HepG2 (cell line): ENCODE data around the gene DNAJB12. TPM values are rescaled to one million over a fixed set of nuclear protein-coding genes. Genes with fewer than 3 reads are reported as not detected.

Experiments
- ARID4A ChIP-seq: sonication (generic); formaldehyde crosslinking; IDR thresholded peaks from 2 replicates; pipeline ENCODE4 v1.5.0; 2020; ENCODE audit warnings: mild to moderate bottlenecking, missing genetic modification reagents, borderline replicate concordance
- ARNTL ChIP-seq: sonication (generic); formaldehyde crosslinking; IDR thresholded peaks from 2 replicates; pipeline ENCODE4 v1.4.0; 2020; ENCODE audit warnings: mild to moderate bottlenecking, missing genetic modification reagents
- ATF5 ChIP-seq: sonication (generic); formaldehyde crosslinking; IDR thresholded peaks from 2 replicates; pipeline ENCODE4 v1.4.0; 2020; ENCODE audit warnings: mild to moderate bottlenecking, low read depth, missing genetic modification reagents
- CCAR2 ChIP-seq: fragments of 200-400 bp; formaldehyde crosslinking; optimal IDR thresholded peaks from 2 replicates; pipeline ENCODE3; 2018; ENCODE audit warnings: low read depth, mild to moderate bottlenecking, low read length, moderate library complexity
- CCDC6 ChIP-seq: sonication (generic); formaldehyde crosslinking; IDR thresholded peaks from 2 replicates; pipeline ENCODE4 v1.8.1; 2022; ENCODE audit warnings: mild to moderate bottlenecking, missing genetic modification reagents, moderate library complexity
- E2F5 ChIP-seq: sonication (generic); formaldehyde crosslinking; conservative IDR thresholded peaks from 2 replicates; pipeline ENCODE4 v1.4.0; 2020; ENCODE audit warnings: missing genetic modification reagents
- KDM2A ChIP-seq: sonication (generic); formaldehyde crosslinking; IDR thresholded peaks from 2 replicates; pipeline ENCODE4 v1.4.0; 2020; ENCODE audit warnings: low read depth, missing genetic modification reagents, borderline replicate concordance
- LCORL ChIP-seq, 2 experiments: fragments of 450-650 bp in 1 of 2; sonication (generic) in 1 of 2; formaldehyde crosslinking in 1 of 2; IDR thresholded peaks; 2 replicates each; pipeline versions ENCODE4 v1.5.0 to v1.6.1; 2017 to 2020; ENCODE audit warnings: antibody characterized with exemption in 1 of 2, missing genetic modification reagents in 1 of 2
- NCOA5 ChIP-seq: sonication (generic); formaldehyde crosslinking; IDR thresholded peaks from 2 replicates; pipeline ENCODE4 v1.4.0; 2020; ENCODE audit warnings: missing genetic modification reagents
- POGK ChIP-seq: sonication (generic); formaldehyde crosslinking; conservative IDR thresholded peaks from 2 replicates; pipeline ENCODE4 v1.8.0; 2022; ENCODE audit warnings: mild to moderate bottlenecking, moderate library complexity, missing genetic modification reagents
- POLR2A ChIP-seq, 2 experiments: IDR thresholded peaks; 2 replicates each; pipeline ENCODE4 v1.6.1; 2011; ENCODE audit warnings: low read depth in 2 of 2, low read length in 2 of 2, mild to moderate bottlenecking in 1 of 2, moderate library complexity in 1 of 2; ENCODE audit not compliant: insufficient read depth in 1 of 2
- SMARCC2 ChIP-seq: fragments of 450-650 bp; IDR thresholded peaks from 2 replicates; pipeline ENCODE4 v1.6.1; 2017; ENCODE audit warnings: antibody characterized with exemption, mild to moderate bottlenecking
- SOX5 ChIP-seq: IDR thresholded peaks from 2 replicates; pipeline ENCODE4 v1.6.1; 2016; ENCODE audit warnings: borderline replicate concordance
- TCF12 ChIP-seq, 2 experiments: fragments of 450-650 bp in 1 of 2; sonication (generic) in 1 of 2; formaldehyde crosslinking in 1 of 2; IDR thresholded peaks; 2 replicates each; pipeline versions ENCODE4 v1.6.1 to v1.8.0; 2017 to 2022; ENCODE audit warnings: antibody characterized with exemption in 1 of 2, mild to moderate bottlenecking in 1 of 2, missing genetic modification reagents in 1 of 2, moderate library complexity in 1 of 2
- ZFP90 ChIP-seq: sonication (generic); formaldehyde crosslinking; IDR thresholded peaks from 2 replicates; pipeline ENCODE4 v1.8.0; 2022; ENCODE audit warnings: missing genetic modification reagents, mild to moderate bottlenecking, inconsistent platforms, borderline replicate concordance
- ZKSCAN8 ChIP-seq: IDR thresholded peaks from 2 replicates; pipeline ENCODE4 v1.6.1; 2016; ENCODE audit warnings: borderline replicate concordance, missing genetic modification reagents, missing compliant biosample characterization
- ZNF225 ChIP-seq: sonication (generic); formaldehyde crosslinking; IDR thresholded peaks from 2 replicates; pipeline ENCODE4 v1.4.0; 2020; ENCODE audit warnings: mild to moderate bottlenecking, missing genetic modification reagents
- ZNF354B ChIP-seq: sonication (generic); formaldehyde crosslinking; IDR thresholded peaks from 2 replicates; pipeline ENCODE4 v1.8.0; 2022; ENCODE audit warnings: mild to moderate bottlenecking, missing genetic modification reagents
- ZNF451 ChIP-seq: sonication (generic); formaldehyde crosslinking; IDR thresholded peaks from 2 replicates; pipeline ENCODE4 v1.5.0; 2020; ENCODE audit warnings: mild to moderate bottlenecking, missing genetic modification reagents
- ZNF580 ChIP-seq: IDR thresholded peaks from 2 replicates; pipeline ENCODE4 v1.6.1; 2016; ENCODE audit warnings: low read depth, borderline replicate concordance
- ZNF644 ChIP-seq: IDR thresholded peaks from 2 replicates; pipeline ENCODE4 v1.6.1; 2016; ENCODE audit warnings: low read depth
- ZNF883 ChIP-seq: sonication (generic); formaldehyde crosslinking; IDR thresholded peaks from 2 replicates; pipeline ENCODE4 v1.5.1; 2020; ENCODE audit warnings: mild to moderate bottlenecking, missing genetic modification reagents; ENCODE audit errors: not compliant biosample characterization
- polyA plus RNA-seq, 8 experiments: library from polyadenylated mRNA; depleted of rRNA in 3 of 8; stranded (reverse) in 7 of 8; unstranded in 1 of 8; fragments of >200 nt; fragmentation: Illumina TruSeq in 4 of 8; extraction: Trizol in 4 of 8; gene quantifications; 2 replicates each; pipeline versions ENCODE4 v1.2.1 to v1.2.3, GENCODE V29; 2011 to 2016; ENCODE audit warnings: low read depth in 4 of 8, missing spikeins in 1 of 8, mixed read lengths in 1 of 8; ENCODE audit not compliant: insufficient read depth in 1 of 8
- total RNA-seq, 5 experiments: library from RNA; depleted of rRNA; stranded (reverse); fragments of >200 nt; fragmentation: Illumina TruSeq; extraction: Trizol; gene quantifications; 2 replicates each; pipeline ENCODE4 v1.2.3, GENCODE V29; 2016; ENCODE audit warnings: low read depth in 1 of 5

The DNAJB12 gene
- total and polyA plus RNA-seq, 2 of the 13 experiments (the other 11 are each of a cell fraction or from before 2014, with no cell fraction given), result 10.8 to 18.2 TPM

GRCh38 chr10:72328045-72328828 is 26.5 kb downstream of the DNAJB12 start (continued):
- TF ChIP-seq ARID4A (CRISPR knock-in tag) (peak; percentile 53; the same call in 1 of the 2 replicates), SOX5 (CRISPR knock-in tag) (no peak), POGK (CRISPR knock-in tag) (no peak), KDM2A (CRISPR knock-in tag) (peak; percentile 75; the same call in 1 of the 2 replicates), ZNF451 (no peak), E2F5 (CRISPR knock-in tag) (no peak), ATF5 (no peak), TCF12 (IDR thresholded peaks at IDR 0.05) (no peak), TCF12 (CRISPR knock-in tag; IDR thresholded peaks at IDR 0.05) (no peak), LCORL (IDR thresholded peaks at IDR 0.05) (no peak), LCORL (CRISPR knock-in tag; IDR thresholded peaks at IDR 0.05) (peak; percentile 90), ZNF580 (peak; percentile 57; the same call in 1 of the 2 replicates), NCOA5 (CRISPR knock-in tag) (no peak), SMARCC2 (no peak), POLR2A (IDR thresholded peaks at IDR 0.05; ENCODE audit: insufficient read depth in 1 of 2, low read depth in 2 of 2, low read length in 2 of 2) (0 out of 4 replicates have a peak, but pooled peaks of 1 of the 2 experiments have one; percentile 39), ZKSCAN8 (no peak), ARNTL (CRISPR knock-in tag) (no peak), ZNF225 (CRISPR knock-in tag) (no peak), ZNF354B (no peak), ZNF883 (CRISPR knock-in tag) (peak; percentile 74), ZNF644 (no peak), CCAR2 (no peak), ZFP90 (CRISPR knock-in tag) (no peak), CCDC6 (CRISPR knock-in tag) (no peak)
